Hypothalamus (tissue), 51 donors: Measurements from ENCODE around the gene FBXO42.
"Not testable (repeated sequence)": the region's sequence is repeated elsewhere in the genome, so short reads cannot be mapped to it uniquely, and the experiment has no call there.

Source experiments
- DNase-seq, 51 donors: peaks; one replicate each; lab custom pipeline; 2025; lab: John Stamatoyannopoulos, UW

The FBXO42 gene

GRCh38 chr1:16372535-16373285 is 20.4 kb upstream of the FBXO42 start:
- no peak for DNase-seq

DNA sequence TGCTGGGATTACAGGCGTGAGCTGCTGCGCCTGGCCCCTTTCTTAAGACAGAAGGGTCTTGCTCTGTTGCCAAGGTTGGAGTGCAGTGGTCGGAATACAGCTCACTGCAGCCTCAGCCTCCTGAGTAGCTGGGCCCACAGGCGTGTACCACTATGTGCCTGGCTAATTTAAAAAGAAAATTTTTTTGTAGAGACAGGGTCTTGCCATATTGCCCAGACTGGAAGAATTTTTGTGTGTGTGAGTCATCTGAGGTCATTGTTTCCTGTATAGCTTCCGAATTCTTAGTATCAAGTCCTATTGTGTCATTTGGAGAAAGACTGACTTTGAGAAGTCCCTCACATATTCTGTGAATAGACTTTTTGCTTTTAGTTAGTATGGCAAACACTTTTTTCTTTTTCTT is 19.4 kb upstream of the FBXO42 start:
- no peak for DNase-seq

GRCh38 chr1:16369821-16370220 is 17.5 kb upstream of the FBXO42 start:
- no peak for DNase-seq

DNA sequence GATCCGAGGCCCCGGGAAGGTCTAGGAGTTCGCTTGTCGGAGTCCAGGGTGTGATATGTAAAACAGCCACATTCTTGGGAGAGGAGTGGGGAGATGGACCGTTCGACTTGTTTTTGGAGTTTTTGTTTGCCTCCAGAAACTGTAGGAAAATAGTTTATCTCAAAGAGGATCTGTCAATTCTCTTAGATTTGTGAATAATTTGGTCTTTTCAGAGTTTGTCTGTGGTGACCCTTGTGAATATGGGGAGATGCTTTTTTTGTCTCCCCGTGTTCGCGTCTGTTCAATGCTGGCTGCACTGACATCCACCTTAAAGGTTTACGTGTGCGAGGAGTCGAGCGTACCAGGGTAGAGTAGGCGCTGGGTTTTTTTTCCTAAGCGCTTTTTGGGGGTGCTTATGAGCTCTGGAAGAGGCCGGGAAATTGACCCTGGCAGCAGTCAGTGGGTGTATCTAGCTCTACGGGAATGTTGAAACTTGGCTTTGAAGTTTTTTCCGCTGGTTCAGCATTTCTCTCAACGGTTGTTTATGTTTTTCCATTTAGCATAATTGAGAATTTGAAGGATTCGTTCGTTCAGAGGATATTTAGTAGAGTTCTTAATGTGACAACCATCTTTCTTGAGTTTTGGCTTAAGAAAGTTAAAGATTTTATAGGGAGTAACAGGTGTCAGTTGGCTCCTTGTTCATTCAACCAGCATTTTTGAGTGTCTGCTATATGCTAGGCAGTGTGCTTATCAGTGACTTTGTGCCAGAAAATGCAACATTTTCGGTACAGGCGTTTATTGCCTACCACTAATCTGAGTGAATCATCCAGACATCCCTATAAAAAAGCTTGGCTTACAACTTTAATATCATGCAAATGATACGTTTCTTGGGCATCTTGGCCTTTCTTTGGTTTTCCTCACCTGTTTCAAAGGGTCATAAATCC is 15.9 kb upstream of the FBXO42 start:
- no peak for DNase-seq

DNA sequence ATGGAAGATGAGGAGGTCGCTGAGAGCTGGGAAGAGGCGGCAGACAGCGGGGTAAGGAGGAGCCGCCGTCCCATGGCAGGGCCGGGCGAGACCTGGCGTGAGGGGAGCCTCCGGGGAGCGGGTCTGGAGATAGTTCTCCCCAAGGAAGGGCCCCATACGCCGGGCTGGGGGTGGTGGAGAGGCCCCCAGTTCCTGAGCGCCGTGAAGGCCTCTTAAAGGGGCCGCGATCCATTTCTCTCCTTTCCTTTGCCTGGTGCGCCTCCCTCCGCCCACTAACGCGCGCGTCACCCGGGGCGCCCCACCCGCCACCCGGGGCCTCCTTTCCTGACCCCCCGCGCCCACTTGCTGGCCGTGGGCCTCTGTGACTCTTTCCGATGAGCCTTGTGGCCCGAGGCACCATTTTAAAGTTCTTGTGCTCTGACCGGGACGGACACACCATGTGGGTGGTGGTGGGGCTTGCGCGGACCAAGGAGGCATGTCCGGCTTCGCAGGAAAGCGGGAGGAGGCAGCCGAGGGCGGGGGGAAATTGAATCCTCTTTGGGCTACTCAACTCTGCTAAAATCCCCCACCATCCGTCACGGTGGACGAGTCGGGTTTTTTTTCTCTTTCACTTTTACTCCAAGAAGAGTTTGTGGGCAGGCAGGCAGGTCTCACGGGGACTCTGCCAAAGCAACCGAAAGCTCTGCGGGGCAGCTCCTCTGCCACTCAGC is 15.1 kb upstream of the FBXO42 start:
- DNase-seq = peak in 49 of 51 donors; percentile 70 to 98 (median 90)

- DNase-seq = peak in 46 of 51 donors; percentile 77 to 98 (median 96)
Measured at GRCh38 chr1:16366722-16367257, 14.5 kb upstream of the FBXO42 start, which contains the start of gene SZRD1. Gene SZRD1, plus strand, starts transcription at chr1:16367242. Its CDS starts 16 bp downstream, at chr1:16367258.

DNA sequence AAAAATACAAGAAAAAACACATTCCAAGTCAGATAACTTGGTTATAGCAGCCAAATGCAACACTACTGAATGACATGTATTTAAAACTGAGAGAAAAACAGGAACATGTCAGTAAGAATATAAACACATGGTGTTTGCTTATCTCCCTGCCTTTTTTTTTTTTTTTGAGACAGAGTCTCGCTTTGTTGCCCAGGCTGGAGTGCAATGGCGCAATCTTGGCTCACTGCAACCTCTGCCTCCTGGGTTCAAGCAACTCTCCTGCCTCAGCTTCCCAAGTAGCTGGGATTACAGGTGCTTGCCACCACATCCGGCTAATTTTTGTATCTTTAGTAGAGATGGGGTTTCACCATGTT is 12.8 kb upstream of the FBXO42 start:
- not testable (repeated sequence) for DNase-seq

DNA sequence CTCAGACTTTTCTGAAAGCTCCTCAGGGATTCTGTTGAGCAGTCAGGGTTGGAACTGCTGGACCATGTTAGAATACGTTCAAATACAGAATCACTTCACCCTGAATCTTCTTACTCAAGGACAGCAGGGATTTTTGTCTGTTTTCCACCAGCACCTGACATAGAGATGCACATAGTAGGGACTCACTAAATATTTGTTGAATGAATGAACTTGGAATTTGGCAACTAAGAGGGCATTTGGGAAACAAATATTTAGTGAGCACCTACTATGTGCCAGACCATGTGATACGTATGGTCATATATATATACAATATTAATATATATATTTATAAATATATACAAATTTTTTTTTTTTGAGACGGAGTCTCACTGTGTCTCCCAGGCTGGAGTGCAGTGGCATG is 4.6 kb upstream of the FBXO42 start:
- no peak for DNase-seq

GRCh38 chr1:16354619-16355018 is 2.3 kb upstream of the FBXO42 start:
- no peak for DNase-seq

DNA sequence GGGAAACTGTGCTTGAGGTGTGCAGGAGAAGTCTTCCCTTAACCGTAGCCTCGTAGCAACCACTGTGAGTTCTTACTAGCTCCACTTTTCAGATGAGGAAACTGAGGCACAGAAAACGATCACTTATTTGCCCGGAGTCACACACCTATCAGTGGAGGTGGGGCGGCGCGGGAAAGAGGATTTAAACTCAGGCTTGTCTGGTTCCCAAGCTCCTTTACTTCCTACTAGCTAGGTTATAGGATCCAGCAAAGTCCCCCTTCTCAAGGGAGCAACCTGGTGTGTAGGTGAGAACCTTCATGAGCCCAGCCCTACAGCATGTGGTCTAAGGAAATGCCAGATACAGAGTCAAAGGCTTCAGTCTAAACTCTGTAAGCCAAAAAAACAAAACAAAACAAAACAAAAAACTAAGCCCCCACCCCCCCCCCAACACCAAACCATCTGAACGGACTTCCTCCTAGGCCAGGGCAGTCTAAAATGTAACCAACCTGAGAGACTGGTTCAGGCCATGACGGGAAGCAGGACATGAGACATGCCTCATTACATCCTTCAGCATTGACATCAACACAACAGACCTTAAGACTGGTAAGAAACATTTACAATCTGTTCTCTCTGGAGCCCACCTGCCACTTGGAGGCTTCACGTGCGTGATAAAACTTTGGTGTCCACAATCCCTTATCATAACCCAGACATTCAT is 709 bp upstream of the FBXO42 start:
- DNase-seq = peak in 4 of 51 donors; percentile 20 to 43 (median 31)

DNA sequence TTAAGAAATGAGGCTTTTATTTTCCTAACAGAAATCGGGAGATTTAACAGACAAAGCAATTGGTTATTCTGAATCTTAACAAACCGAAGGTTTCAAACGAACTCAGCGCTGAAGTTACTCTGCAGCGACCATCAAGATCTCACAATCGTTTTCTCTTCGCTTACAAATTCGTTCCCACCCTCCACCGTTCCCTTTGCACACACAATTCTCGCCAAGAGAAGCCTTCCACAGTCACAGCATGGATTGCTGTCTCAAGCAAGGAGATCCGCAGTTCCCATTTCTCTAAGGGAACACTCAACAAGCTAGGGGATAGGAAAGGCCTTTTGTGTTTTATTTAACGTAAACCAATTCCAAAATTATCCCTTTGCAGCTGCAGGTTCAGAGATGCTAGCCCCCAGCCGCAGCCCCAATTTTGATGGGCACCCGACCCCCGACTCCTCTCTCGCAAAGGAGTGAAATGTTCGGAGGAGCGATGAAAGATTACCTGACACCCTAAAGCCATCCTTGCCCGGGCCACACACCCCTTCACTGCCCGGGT is 755 bp downstream of the FBXO42 start:
- DNase-seq = peak in 8 of 51 donors; percentile 2 to 53 (median 28)

- DNase-seq = no peak
Measured at GRCh38 chr1:16349847-16350406, 2.4 kb downstream of the FBXO42 start.

DNA sequence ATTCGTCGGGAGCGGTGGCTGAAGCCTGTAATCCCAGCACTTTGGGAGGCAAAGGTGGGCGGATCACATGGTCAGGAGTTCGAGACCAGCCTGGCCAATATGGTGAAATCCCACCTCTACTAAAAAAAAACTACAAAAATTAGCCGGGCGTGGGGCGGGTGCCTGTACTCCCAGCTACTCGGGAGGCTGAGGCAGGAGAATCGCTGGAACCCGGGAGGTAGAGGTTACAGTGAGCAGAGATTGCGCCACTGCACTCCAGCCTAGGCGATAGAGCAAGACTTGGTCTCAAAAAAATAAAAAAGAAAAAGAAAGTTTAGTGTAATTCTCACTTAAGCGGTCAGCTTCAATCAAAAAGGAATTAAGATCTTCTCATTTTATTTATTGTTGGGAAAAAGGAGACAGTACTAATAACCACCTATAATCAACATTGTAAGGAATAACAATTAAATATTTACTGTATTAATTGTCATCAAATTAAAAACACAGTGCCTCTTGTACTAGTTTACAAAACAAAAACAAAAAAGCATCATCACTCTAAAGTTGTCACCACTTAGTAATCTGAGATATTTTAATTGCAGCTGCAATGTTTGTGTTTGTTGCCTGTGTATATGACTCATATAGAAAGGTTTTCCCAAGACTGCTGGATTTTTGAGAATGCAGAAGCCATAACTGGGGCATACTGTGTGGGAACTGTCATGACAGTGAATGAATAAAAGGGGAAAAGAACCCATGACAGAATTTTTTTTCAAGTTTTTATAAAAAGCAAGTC is 3.7 kb downstream of the FBXO42 start:
- no peak for DNase-seq

DNA sequence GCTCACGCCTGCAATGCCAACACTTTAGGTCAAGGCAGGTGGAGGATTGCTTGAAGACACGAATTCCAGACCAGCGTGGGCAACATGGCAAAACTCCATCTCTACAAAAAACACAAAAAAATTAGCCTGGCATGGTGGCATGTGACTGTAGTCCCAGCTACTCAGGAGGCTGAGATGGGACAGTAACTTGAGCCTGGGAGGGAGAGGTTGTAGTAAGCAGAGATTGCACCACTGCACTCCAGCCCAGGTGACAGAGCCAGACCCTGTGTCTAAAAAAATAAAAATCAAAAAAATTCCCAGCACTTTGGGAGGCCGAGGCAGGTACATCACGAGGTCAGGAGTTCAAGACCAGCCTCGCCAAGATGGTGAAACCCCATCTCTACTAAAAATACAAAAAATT is 9.0 kb downstream of the FBXO42 start:
- not testable (repeated sequence) for DNase-seq

- DNase-seq = no peak
Measured at GRCh38 chr1:16342331-16343062, 9.8 kb downstream of the FBXO42 start.

GRCh38 chr1:16340673-16341072 is 11.6 kb downstream of the FBXO42 start:
- no peak for DNase-seq

GRCh38 chr1:16338961-16339360 is 13.3 kb downstream of the FBXO42 start:
- no peak for DNase-seq
